Suppressor macrophage treated with lipopolysaccharide for 4 hours (primary cell): Measurements from ENCODE around the gene TSPAN8.
"Not testable (repeated sequence)": the region's sequence is repeated elsewhere in the genome, so short reads cannot be mapped to it uniquely, and the experiment has no call there.

Experiments used
- DNase-seq: peaks from one replicate; pipeline ENCODE4 v3.0.0-alpha.2; 2020

Gene TSPAN8

GRCh38 chr12:71125515-71125914 lies 32.3 kb downstream of the TSPAN8 start:
- no peak for DNase-seq

- no peak for DNase-seq
Observed at GRCh38 chr12:71124835-71125460, 32.9 kb downstream of the TSPAN8 start.

- not testable (repeated sequence) for DNase-seq
Observed at GRCh38 chr12:71113148-71113547, 44.7 kb downstream of the TSPAN8 start.

GRCh38 chr12:71109834-71110233 lies 48.0 kb downstream of the TSPAN8 start:
- DNase-seq, result no peak

GRCh38 chr12:71108355-71108754 lies 49.4 kb downstream of the TSPAN8 start:
- DNase-seq, result no peak

- no peak for DNase-seq
Observed at GRCh38 chr12:71107936-71108335, 49.9 kb downstream of the TSPAN8 start.

GRCh38 chr12:71105956-71106355 lies 51.8 kb downstream of the TSPAN8 start:
- DNase-seq, result no peak

- no peak for DNase-seq
Observed at GRCh38 chr12:71092290-71092689, 65.5 kb downstream of the TSPAN8 start.

- no peak for DNase-seq
Observed at GRCh38 chr12:71090971-71091370, 66.8 kb downstream of the TSPAN8 start.

- DNase-seq, result no peak
Observed at GRCh38 chr12:71085575-71085974, 72.2 kb downstream of the TSPAN8 start.

GRCh38 chr12:71075743-71076142 lies 82.1 kb downstream of the TSPAN8 start:
- DNase-seq, result no peak
